HEK293 (cell line): ENCODE results near the gene IGFBP2.

Experiments
- CTCF ChIA-PET: fragments of 350-600 bp; formaldehyde crosslinking; extraction: SDS; loops from one replicate; lab custom pipeline; 2021; ENCODE audit warnings: antibody characterized with exemption; lab: Yijun Ruan, JAX
- POLR2A ChIA-PET: fragments of 300-600 bp; formaldehyde crosslinking; extraction: SDS; loops from one replicate; lab custom pipeline; 2020; ENCODE audit warnings: antibody characterized with exemption, inconsistent platforms; lab: Yijun Ruan, JAX
- H3K27ac ChIP-seq: fragments of 200-500 bp; sonication (Bioruptor generic); 2 replicates; pipeline ENCODE4 v1.5.1; 2014; ENCODE audit warnings: low read depth, low read length, control low read depth, inconsistent platforms; ENCODE audit errors: extremely low read depth
- H3K36me3 ChIP-seq, 2 experiments: fragments of 200-500 bp in 1 of 2; sonication (Bioruptor generic) in 1 of 2; 1 replicate in 1 of 2; 2 replicates in 1 of 2; pipeline ENCODE4 v1.5.1; 2014 to 2017; ENCODE audit warnings: inconsistent platforms in 2 of 2, low read length in 2 of 2; ENCODE audit not compliant: control insufficient read depth in 2 of 2, insufficient read depth in 1 of 2
- H3K4me1 ChIP-seq: fragments of 200-500 bp; sonication (Bioruptor generic); 2 replicates; pipeline ENCODE4 v1.5.1; 2014; ENCODE audit warnings: mild to moderate bottlenecking, low read length, inconsistent platforms; ENCODE audit not compliant: control insufficient read depth, insufficient read depth
- H3K4me3 ChIP-seq: 2 replicates; pipeline ENCODE4 v1.5.1; 2011; ENCODE audit warnings: low read depth, mild to moderate bottlenecking, control low read depth, low read length, moderate library complexity
- H3K9me3 ChIP-seq: fragments of 200-500 bp; sonication (Bioruptor generic); 2 replicates; pipeline ENCODE4 v1.5.1; 2014; ENCODE audit warnings: low read depth, low read length, inconsistent platforms; ENCODE audit not compliant: control insufficient read depth, insufficient read depth
- FEZF1 ChIP-seq: fragments of 450-650 bp; formaldehyde crosslinking; IDR thresholded peaks from 2 replicates; pipeline ENCODE4 v1.5.1; 2016; ENCODE audit warnings: missing biosample characterization, missing genetic modification characterization
- HOXA7 ChIP-seq: sonication (generic); formaldehyde crosslinking; IDR thresholded peaks from 2 replicates; pipeline ENCODE4 v1.8.1; 2022; ENCODE audit warnings: missing genetic modification reagents, borderline replicate concordance
- OVOL3 ChIP-seq: fragments of 450-650 bp; formaldehyde crosslinking; IDR thresholded peaks from 2 replicates; pipeline ENCODE4 v1.5.1; 2016; ENCODE audit warnings: missing biosample characterization, missing genetic modification characterization
- PRDM4 ChIP-seq: fragments of 450-650 bp; formaldehyde crosslinking; IDR thresholded peaks from 2 replicates; pipeline ENCODE4 v1.5.1; 2017; ENCODE audit warnings: missing biosample characterization, missing genetic modification characterization
- TRIM28 ChIP-seq: IDR thresholded peaks from 2 replicates; pipeline ENCODE4 v1.6.1; 2011; ENCODE audit warnings: low read length, control low read depth, borderline replicate concordance
- YY2 ChIP-seq: fragments of 450-650 bp; formaldehyde crosslinking; IDR thresholded peaks from 2 replicates; pipeline ENCODE4 v1.5.1; 2016; ENCODE audit warnings: missing biosample characterization, missing genetic modification characterization
- ZBTB1 ChIP-seq: fragments of 450-650 bp; formaldehyde crosslinking; IDR thresholded peaks from 2 replicates; pipeline ENCODE4 v1.5.1; 2016; ENCODE audit warnings: missing biosample characterization, missing genetic modification characterization
- ZBTB48 ChIP-seq: fragments of 450-650 bp; formaldehyde crosslinking; IDR thresholded peaks from 2 replicates; pipeline ENCODE4 v1.5.1; 2016; ENCODE audit warnings: missing biosample characterization, missing genetic modification characterization
- ZFP41 ChIP-seq: fragments of 450-650 bp; formaldehyde crosslinking; IDR thresholded peaks from 2 replicates; pipeline ENCODE4 v1.5.1; 2016; ENCODE audit warnings: missing biosample characterization, missing genetic modification characterization, borderline replicate concordance
- ZNF133 ChIP-seq: fragments of 450-650 bp; formaldehyde crosslinking; IDR thresholded peaks from 2 replicates; pipeline ENCODE4 v1.5.1; 2016; ENCODE audit warnings: missing biosample characterization, missing genetic modification characterization
- ZNF146 ChIP-seq: fragments of 450-650 bp; formaldehyde crosslinking; IDR thresholded peaks from 2 replicates; pipeline ENCODE4 v1.5.1; 2016; ENCODE audit warnings: missing biosample characterization, missing genetic modification characterization
- ZNF184 ChIP-seq: fragments of 450-650 bp; IDR thresholded peaks from 2 replicates; pipeline ENCODE4 v1.5.1; 2018; ENCODE audit warnings: missing biosample characterization, mild to moderate bottlenecking, missing genetic modification characterization
- ZNF211 ChIP-seq: fragments of 450-650 bp; formaldehyde crosslinking; IDR thresholded peaks from 2 replicates; pipeline ENCODE4 v1.5.1; 2016; ENCODE audit warnings: low read depth, missing biosample characterization, missing genetic modification characterization
- ZNF280C ChIP-seq: fragments of 450-650 bp; formaldehyde crosslinking; IDR thresholded peaks from 2 replicates; pipeline ENCODE4 v1.5.1; 2016; ENCODE audit warnings: missing biosample characterization, missing genetic modification characterization
- ZNF292 ChIP-seq: fragments of 450-650 bp; formaldehyde crosslinking; IDR thresholded peaks from 2 replicates; pipeline ENCODE4 v1.5.1; 2016; ENCODE audit warnings: low read depth, missing biosample characterization, missing genetic modification characterization, borderline replicate concordance
- ZNF391 ChIP-seq: fragments of 450-650 bp; formaldehyde crosslinking; IDR thresholded peaks from 2 replicates; pipeline ENCODE4 v1.5.1; 2016; ENCODE audit warnings: low read depth, missing biosample characterization, missing genetic modification characterization, borderline replicate concordance
- ZNF416 ChIP-seq: fragments of 450-650 bp; formaldehyde crosslinking; IDR thresholded peaks from 2 replicates; pipeline ENCODE4 v1.5.1; 2016; ENCODE audit warnings: missing biosample characterization, missing genetic modification characterization
- ZNF513 ChIP-seq: fragments of 450-650 bp; IDR thresholded peaks from 2 replicates; pipeline ENCODE4 v1.5.1; 2018; ENCODE audit warnings: missing biosample characterization, missing genetic modification characterization
- ZNF600 ChIP-seq: fragments of 450-650 bp; formaldehyde crosslinking; IDR thresholded peaks from 2 replicates; pipeline ENCODE4 v1.5.1; 2016; ENCODE audit warnings: missing biosample characterization, missing genetic modification characterization
- ZNF623 ChIP-seq: fragments of 450-650 bp; formaldehyde crosslinking; IDR thresholded peaks from 2 replicates; pipeline ENCODE4 v1.5.1; 2016; ENCODE audit warnings: missing biosample characterization, missing genetic modification characterization
- ZNF645 ChIP-seq: fragments of 450-650 bp; formaldehyde crosslinking; IDR thresholded peaks from 2 replicates; pipeline ENCODE4; 2016; ENCODE audit warnings: missing biosample characterization, missing genetic modification characterization
- ZNF654 ChIP-seq: fragments of 450-650 bp; formaldehyde crosslinking; IDR thresholded peaks from 2 replicates; pipeline ENCODE4 v1.5.1; 2016; ENCODE audit warnings: low read depth, missing biosample characterization, missing genetic modification characterization
- ZNF670 ChIP-seq: fragments of 450-650 bp; formaldehyde crosslinking; IDR thresholded peaks from 2 replicates; pipeline ENCODE4 v1.5.1; 2016; ENCODE audit warnings: missing biosample characterization, missing genetic modification characterization, low read depth
- ZNF747 ChIP-seq: fragments of 450-650 bp; formaldehyde crosslinking; IDR thresholded peaks from 2 replicates; pipeline ENCODE4 v1.5.1; 2016; ENCODE audit warnings: missing biosample characterization, missing genetic modification characterization
- ZNF843 ChIP-seq: fragments of 450-650 bp; formaldehyde crosslinking; IDR thresholded peaks from 2 replicates; pipeline ENCODE4 v1.5.1; 2016; ENCODE audit warnings: missing biosample characterization, missing genetic modification characterization
- TF ChIP-seq, protein P1 (sequence below): fragments of 450-650 bp; formaldehyde crosslinking; IDR thresholded peaks from 2 replicates; pipeline ENCODE4 v1.5.1; 2016; ENCODE audit warnings: missing biosample characterization, missing genetic modification characterization

Gene IGFBP2

GRCh38 chr2:216621292-216621691 is 11.9 kb upstream of the IGFBP2 start:
- ChIA-PET CTCF (interaction anchor here (1.3 kb wide), 1 partner anchor 102 kb away, joined by 3 read pairs; no protein-coding TSS in a partner anchor), POLR2A (no interaction called here)
- Histone ChIP-seq H3K4me1 (no peaks in the 10 kb centered on the region; the same call in 1 of the 2 replicates), H3K27ac (no peak overlapping the region), H3K9me3 (no peaks in the 10 kb centered on the region), H3K4me3 (no peak overlapping the region), H3K36me3 (no peaks in the 10 kb centered on the region)
- TF ChIP-seq ZNF600 (no peak), ZNF654 (tag by site-specific recombination) (no peak), ZNF623 (tag by site-specific recombination) (no peak), ZNF747 (no peak), HOXA7 (no peak), ZNF146 (tag by site-specific recombination) (no peak), ZNF280C (tag by site-specific recombination) (no peak), OVOL3 (no peak), ZNF670 (no peak), ZFP41 (tag by site-specific recombination) (no peak), PRDM4 (tag by site-specific recombination) (no peak), ZNF645 (tag by site-specific recombination) (no peak), ZNF211 (no peak)
- TF ChIP-seq, protein P1, sequence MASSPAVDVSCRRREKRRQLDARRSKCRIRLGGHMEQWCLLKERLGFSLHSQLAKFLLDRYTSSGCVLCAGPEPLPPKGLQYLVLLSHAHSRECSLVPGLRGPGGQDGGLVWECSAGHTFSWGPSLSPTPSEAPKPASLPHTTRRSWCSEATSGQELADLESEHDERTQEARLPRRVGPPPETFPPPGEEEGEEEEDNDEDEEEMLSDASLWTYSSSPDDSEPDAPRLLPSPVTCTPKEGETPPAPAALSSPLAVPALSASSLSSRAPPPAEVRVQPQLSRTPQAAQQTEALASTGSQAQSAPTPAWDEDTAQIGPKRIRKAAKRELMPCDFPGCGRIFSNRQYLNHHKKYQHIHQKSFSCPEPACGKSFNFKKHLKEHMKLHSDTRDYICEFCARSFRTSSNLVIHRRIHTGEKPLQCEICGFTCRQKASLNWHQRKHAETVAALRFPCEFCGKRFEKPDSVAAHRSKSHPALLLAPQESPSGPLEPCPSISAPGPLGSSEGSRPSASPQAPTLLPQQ (tag by site-specific recombination), result no peak

- no peak for TF ChIP-seq ZNF391 (tag by site-specific recombination)
- no peak for TF ChIP-seq ZNF513 (tag by site-specific recombination)
- no peak for TF ChIP-seq ZNF292 (tag by site-specific recombination)
- no peak for TF ChIP-seq ZNF843 (tag by site-specific recombination)
- TF ChIP-seq ZBTB48 (tag by site-specific recombination), result no peak
- TF ChIP-seq TRIM28, result no peak
- no peak for TF ChIP-seq ZNF184
- TF ChIP-seq ZBTB1, result no peak
- TF ChIP-seq FEZF1 (tag by site-specific recombination), result no peak
- TF ChIP-seq ZNF416 (tag by site-specific recombination), result no peak
- no peak for TF ChIP-seq YY2 (tag by site-specific recombination)
- no peak for TF ChIP-seq ZNF133 (tag by site-specific recombination)
- Histone ChIP-seq H3K27ac (no peak overlapping the region), H3K4me1 (no peaks in the 10 kb centered on the region; the same call in 1 of the 2 replicates), H3K36me3 (no peaks in the 10 kb centered on the region), H3K4me3 (no peak overlapping the region), H3K9me3 (no peaks in the 10 kb centered on the region)
- ChIA-PET CTCF (interaction anchor here (0.6 to 1.0 kb wide), 2 partner anchors 39 to 54 kb away, joined by 3 to 8 read pairs; no protein-coding TSS in a partner anchor), POLR2A (interaction anchor here (0.7 kb wide), 1 partner anchor 34 kb away, joined by 3 read pairs; no protein-coding TSS in a partner anchor)
These were observed 10.7 kb upstream of the IGFBP2 start for GRCh38 chr2:216622526-216622925.
